Activated CD4-positive, CD25-positive, alpha-beta regulatory T cell (primary cell): ENCODE data around the gene TRPM2.
"Not testable (repeated sequence)": the region's sequence is repeated elsewhere in the genome, so short reads cannot be mapped to it uniquely, and the experiment has no call there.

ENCODE experiments used
- DNase-seq, 4 experiments: peaks; one replicate each; lab custom pipeline; 2025; lab: John Stamatoyannopoulos, UW

The TRPM2 gene

DNA sequence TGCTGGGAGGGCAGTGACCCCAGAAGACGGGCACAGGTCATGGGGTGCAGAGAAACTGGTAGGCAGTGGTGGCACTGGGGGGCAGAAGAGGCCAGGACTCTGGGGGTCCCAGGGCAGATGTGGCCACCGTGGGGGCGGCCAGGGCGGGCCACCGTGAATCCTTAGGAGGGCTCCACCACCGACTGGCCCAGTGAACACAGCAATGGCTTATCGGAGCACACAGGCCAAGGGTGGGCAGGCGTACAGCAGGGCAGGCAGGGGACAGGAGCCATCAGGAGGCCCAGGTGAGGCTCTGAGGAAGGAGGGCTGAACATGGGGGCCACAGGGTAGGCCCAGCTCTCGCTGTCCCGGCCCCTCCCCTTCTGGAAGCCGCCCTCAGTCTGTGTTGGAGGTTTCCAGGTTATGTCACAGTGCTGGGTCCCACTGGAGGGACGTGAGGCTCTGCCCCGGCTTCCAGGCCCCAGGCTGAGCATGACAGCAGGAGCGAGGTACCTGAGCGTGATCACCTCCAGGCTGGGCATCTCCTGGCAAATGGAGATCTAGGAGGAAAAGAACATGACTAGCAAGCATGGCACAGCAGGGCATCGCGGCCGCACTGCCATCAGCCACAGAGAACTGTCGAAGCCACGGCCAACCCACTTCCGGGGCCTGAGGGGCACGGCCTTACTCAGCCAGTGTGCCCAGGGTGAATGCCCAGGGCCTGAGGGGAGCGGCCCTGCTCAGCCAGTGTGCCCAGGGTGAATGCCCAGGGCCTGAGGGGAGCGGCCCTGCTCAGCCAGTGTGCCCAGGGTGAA lies 18.0 kb upstream of the TRPM2 start:
- no peak for DNase-seq

DNA sequence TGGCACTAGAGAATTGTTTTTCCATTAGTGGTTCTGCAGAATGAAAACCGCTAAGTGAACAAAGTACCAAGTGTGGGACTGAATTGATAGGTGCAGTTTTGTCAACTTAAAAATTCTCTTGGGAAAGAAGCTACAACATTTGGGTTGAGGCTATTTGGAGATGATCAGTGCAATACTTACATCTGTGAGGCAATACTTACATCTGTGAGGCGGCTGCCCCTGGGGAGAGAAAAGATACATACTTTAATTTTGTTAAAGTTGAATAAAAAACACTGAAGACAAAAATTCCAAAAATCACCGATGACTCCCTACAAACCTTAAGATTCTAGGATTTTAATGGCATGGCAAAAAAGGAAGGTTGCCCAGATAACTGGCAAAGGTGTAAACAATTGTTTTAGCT lies 16.0 kb upstream of the TRPM2 start:
- DNase-seq = no peak

DNA sequence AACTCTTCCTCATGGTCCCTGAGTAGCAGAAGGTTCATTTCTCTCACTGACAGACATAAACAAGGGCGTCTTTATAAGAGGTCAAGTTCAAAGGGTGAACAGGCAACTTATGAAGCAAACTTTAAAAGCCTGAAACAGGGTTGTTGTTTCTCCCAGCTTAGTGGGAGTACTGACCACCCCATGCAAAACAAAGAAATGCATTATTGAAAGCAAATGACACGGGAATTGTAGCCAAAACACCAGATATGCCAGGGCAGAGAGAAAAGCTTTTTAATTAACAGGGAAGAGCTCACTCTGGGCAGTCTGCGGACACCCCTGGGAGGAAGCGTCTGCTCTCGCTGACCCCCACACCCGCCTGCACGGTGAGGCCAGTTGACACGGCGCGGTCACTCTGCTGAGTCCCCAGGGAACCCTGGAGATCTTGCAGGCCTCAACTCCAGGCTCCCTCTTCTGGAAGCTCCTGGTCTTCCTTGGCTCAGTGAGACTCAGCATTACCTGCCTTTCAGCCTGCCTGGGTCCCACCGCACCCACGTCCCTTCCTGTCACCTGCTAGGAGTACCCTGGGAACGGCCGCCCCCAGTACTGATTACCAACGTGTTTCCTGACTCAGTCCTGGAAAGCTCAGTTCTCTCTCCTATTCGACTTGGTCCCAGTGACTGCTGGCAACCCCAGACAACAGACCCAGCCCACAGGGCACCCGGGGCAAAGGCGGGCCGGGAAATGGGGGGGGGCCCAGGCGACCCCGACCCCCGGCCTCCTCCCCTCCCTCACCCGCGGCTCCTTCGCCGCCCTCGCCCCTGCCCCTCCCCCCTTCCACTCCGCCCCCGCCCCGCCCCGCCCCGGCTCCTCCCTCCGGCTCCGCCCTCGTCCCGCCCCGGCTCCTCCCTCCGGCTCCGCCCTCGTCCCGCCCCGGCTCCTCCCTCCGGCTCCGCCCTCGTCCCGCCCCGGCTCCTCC lies 15.2 kb upstream of the TRPM2 start:
- DNase-seq = peak in 2 of 4 experiments; percentile 58 to 63

DNA sequence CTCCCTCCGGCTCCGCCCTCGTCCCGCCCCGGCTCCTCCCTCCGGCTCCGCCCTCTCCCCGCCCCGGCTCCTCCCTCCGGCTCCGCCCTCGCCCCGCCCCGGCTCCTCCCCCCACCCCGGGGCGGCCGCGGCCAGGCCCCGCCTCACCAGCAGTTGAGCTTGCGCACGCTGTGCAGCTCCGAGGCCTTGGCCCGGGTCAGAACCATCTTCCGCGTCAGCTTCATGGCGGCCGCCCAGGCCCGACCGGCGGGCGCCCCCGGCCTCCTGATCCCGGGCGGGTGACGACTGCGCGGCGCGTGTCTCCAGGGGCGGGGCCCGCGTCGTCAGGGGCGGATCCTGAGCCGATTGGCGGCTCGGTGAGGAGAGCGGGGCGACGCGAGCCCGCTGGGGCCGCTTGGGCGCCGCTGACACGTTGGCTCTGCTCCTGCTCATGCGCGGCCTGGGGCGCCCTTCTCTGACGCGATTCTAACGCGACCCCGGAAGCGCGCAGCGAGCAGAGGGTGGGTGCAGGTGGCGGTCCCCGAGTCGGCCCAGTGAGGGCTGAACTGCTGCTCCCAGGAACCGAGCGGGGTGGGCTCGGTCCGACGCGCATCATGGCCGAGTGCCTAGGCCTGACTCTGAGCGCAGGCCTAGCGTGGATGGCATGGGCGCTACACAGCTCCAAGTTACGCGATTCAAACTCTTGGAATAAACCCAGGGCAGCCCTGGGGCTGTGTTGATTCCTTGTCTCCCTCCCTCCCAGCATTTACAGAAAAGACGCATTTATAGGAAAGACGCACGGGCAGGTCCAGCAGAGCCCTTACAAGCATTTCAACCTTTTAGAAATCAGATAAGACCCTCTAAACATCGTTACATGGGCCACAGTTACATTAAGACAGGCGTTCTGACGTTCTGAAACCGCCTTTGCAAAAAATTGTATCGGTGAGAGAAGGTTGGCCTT lies 14.2 kb upstream of the TRPM2 start, which contains the start of gene CFAP410:
CFAP410 (minus strand) TSS at position 420 of the 940 bp plus-strand sequence; CDS start at position 224, 196 bp downstream.
- DNase-seq = peak; percentile 89 to 93 (median 91)

DNA sequence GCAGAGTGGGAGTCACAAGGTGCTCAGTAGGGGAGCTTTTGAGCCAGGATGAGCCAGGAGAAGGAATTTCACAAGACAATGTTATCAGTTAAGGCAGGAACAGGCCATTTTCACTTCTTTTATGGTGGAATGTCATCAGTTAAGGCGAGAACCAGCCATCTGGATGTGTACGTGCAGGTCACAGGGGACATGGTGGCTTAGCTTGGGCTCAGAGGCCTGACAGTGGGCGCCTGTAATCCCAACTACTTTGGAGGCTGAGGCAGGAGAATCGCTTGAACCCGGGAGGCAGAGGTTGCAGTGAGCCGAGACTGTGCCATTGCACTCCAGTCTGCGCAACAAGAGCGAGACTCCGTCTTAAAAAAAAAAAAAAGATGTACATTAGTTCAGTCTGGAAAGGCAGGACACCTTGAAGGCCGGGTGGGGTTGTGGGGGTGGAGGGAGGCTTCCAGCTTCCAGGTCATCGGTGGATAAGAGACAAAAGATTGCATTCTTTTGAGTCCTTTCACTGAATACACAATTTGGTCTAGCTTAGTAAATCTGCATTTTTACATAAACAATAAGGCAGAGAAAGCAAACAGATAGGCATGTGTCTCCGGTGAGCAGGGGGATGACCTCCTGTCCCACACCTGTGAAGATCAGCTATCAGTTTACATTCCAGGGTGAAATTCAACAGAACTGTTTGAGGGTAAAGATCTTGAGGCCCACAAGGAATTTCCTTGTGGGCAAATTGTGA lies 11.5 kb upstream of the TRPM2 start:
- not testable (repeated sequence) for DNase-seq

DNA sequence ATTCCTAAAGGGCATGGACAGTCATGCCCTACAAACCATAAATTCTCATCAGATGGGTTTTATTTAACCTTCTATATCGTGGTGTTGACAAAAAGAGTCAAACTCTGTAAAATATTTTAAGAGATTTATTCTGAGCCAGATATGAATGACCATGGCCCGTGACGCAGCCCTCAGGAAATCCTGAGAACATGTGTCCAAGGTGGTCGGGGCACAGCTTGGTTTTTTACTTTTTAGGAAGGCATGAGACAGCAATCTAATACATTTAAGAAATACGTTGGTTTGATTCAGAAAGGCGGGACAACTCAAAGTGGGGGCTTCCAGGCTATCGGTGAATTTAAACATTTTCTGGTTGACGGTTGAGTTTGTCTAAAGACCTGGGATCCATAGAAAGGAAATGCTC lies 10.4 kb upstream of the TRPM2 start:
- not testable (repeated sequence) for DNase-seq

DNA sequence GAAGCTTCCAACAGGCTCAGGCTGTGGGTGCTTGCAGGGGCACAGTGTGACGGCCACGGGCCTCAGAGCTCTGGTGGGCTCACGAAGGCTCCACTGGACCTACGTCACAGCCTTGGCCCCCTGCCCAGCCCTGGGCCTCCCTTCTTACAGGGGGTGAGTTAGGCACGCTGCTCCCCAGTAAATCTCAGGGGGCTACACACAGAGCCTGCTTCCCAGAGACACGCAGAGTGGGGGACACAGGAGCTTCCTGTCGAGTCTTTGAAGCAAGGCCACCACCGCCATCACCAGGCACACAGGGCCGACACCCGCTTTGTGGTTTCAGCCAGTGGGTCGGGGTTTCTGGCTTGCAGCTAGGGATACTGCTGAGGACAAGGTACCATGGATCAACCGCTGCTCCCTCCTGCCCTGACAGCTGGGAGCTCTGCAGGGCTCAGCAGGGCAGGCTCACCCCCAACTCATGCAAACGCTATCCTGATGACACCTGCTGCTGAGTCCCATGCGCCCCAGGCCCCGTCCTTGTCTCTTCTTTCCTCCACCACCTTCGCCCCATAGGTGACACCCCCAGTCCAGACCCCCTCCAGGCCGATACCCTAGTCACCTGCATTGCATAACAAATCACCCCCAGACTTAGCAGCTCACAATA lies 8.8 kb upstream of the TRPM2 start:
- no peak for DNase-seq

DNA sequence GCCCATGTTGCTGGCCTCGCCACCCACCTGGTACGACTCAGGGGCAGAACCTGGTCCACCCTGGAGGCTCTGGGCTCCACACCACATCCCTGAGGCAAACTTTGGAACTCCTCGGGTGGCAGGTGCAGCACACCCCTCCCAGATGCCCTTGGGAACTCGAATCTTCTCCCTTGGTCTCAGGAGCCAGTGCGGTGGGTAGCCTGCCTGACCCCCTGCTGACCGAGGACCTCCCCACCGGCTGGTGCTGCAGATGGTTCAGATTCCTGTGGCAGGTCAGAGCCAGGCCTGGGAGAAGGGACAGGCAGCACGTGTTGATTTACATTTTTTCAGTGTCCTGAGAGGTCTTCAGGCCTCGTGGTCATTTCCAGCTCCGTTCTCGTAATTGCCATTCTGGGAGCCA lies 7.9 kb upstream of the TRPM2 start:
- no peak for DNase-seq

DNA sequence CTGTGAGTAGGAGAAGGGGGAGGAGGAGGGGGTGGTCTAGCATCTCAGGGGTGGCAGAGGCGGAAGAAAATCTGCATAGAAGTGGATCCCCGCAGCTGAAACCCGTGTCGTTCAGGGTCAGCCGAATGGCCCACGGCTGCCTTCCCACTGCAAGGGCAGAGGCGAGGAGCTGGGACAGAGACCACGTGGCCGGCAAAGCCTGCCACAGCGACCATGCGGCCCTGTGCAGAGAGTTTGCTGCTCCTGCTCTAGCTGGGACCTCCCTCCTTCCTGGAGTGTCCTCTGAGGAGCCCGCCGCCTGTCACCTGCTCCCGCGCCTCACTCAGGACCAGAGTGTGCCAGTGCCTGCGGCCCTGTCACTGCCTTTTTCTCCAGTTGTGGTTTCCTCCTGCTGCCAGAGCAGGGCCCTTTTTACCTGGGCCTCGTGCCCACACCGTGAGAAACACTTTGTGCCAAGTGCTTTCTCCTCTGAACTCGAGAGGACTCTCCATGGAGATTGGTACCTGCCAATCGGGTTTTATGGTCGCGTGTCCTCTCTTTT lies 5.4 kb upstream of the TRPM2 start:
- DNase-seq = no peak

DNA sequence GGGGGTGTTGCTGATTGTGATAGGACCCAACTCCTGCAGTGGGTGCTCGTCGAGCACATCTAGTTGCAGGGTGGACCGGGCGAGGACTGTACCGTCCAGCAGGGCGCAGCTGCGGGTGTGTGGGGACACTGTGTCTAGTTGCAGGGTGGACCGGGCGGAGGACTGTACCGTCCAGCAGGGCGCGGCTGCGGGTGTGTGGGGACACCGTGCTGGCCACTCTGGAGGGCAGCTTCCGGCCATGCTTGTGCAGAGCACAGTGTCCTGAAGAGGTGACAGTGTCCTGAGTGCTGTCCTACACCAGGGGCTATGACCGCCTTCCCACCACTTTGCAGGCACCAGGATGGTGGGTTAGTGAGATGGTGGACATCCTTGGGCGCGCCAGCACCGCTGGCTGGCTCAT lies 4.6 kb upstream of the TRPM2 start:
- no peak for DNase-seq

DNA sequence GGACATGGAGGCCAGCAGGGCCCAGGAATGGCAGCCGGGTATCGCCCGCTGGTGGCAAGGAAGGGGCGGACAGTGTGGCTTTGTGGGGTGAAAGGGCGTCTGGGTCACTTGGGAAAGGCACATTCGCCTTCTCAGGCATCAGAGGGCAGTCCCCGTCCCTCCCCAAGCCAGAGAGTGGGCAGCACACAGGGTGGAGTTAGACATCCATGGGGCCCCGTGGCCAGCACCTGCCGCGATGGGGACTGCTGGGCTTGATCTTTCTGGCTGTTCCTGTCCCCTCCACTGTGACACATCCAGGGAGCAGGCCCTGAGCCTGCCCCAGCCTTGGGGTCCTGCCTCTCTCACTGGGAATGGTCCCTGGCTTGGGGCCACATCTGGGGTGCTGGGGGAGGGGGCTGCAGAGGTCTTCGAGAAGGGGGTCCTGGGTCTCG lies 4.0 kb upstream of the TRPM2 start:
- no peak for DNase-seq

DNA sequence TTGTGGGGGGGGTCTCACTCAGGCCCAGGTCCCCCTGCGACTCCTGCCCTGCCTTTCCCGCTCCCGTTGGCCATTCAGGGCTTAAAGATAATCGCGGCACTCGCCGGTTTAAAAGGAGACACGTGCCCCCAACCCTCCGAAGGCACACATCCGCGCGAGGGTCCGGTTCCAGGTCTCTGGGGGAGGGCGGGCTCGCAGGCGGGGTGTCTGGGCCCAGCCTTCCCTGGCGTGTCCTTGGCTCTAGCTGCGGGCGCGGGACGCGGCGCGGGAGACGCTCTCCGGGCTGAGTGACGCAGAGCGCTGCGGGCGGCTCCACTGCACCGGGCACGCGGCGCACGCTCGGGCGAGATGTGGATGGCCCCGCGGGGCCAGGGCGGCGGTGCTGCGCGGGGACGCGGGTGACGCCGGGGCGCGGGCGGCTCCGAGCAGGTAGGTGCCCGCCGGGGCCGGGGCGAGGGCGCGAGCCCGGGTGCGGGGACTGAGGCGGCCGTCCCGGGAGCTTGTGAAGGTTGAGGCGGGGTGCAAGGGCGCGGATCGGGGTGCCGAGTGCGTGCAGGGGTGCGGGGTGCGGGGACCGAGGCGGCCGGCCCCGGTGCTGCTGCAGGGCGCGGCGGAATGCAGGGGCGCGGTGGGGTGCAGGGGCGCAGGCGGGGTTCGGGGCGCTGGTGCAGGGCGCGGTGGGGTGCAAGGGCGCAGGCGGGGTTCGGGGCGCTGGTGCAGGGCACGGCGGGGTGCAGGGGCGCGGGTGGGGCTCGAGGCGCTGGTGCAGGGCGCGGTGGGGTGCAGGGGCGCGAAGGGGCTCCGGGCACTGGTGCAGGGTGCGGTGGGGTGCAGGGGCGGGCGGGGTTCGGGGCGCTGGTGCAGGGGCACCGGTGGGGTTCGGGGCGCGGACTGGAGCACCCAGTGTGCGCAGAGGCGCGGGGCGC lies 3.3 kb upstream of the TRPM2 start:
- DNase-seq = no peak

DNA sequence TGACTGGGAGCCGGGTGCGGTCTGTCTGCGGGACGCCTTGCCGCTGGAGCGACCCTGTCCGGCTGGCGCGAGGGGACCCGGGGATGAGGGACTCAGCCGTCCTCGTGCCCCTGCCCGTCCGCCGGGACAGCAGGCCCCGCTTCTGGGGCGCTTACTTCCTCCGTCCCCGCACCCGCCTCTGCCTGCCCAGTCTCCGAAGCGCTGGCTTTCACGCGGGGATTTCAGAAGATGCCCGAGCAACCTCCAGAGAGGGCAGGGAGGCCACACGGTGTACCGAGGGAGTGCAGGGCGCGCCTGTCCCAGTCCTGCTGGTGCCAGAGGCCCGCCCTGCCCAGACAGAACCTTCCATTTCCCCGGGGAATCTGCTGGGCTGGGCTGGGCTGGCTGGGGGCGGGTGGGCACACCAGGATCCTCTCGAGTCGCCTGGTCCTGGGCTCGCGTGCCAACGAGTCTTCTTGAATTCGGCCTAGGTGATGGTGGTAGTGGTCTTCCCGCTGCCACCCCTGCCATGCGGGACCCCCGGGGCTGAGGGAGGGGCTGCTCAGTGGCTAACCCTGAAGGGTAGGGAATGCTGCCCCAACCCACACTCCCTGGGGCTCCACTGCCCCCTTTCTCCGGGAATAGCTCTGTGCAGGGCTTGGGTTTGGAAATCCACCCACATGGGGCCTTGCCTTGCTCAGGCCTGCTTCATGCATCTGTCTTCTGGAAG lies 2.5 kb upstream of the TRPM2 start:
- no peak for DNase-seq

DNA sequence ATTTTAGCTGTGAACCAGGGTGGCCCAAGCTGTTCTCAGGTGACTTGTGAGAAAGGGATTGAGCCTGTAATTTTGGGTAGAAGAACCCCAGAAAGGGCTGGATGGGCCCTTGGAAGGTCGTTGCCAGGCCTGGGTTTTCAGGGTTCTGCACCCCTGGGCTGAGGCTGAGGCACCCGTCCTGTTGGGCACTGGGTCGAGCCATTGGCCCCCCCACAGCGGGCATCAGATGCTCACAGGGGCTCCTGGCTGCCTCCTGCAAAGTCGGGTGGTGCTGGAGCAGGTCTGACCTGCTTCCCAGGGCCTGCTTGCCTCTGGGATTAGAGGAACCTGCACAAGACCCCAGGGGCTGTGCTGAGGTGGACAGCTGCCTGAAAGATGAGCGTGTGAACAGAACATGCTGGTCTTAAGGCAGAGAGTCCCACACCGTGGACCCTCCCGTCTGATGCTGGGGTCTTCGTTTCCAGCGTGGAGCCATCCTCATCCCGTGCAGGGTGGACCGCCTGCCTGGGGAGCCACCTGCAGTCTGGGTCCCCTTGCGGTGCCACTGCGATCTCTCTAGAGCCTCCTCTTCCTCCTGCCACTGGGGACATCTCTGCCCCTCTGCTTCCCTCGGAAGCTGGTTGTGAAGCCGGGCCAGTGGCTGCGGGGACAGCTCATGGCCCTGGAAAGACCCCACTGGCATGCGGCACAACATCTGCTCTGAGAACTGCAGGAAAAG lies 1.7 kb upstream of the TRPM2 start:
- DNase-seq = no peak

DNA sequence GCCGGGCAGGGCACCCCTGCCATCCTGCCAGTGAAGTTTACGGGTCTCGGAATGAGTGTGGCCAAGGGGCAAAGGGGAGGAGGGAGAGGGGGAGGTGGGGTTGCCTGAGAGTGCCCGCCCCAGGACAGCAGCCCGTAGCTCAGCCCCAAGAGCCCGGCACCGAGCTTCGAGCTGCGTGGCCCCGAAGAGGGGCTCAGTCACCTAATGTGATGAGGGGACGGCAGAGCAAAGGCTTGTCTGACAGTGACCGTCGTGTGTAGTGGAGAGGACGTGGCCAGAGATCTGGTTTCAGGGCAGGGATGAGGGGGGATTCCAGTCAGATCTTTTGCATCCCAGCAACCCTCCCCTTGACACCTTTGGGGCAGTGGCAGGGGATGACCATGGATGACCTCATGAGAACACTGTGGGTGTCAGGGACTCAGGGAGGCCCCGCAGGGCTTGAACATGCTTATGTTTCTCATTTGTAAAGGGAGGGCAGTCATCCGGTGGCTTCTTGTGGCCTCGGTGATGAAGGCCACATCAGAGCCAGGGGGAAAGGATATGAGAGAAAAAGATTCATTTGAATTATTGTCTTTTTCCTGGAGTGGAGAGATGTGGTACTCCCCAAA lies 1.1 kb upstream of the TRPM2 start:
- no peak for DNase-seq

DNA sequence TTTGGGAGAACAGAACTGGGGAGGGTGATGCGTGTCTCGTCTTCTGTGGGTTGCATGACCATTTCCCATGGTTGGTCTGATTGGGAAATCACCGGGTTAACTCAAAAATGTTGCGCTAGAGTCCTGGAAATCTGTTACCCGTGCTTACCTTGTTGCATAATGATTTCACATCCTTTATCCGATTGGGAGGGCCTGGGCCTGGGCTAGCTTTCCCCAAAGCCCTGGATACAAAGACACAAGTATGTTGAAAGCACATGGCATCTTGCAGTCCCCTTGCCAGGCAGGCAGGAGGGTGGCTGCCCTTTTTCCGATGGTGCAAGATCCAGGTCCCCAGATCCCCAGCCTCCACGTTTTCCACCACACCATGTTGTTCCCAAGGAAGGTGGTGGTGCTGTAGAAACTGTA lies 582 bp downstream of the TRPM2 start:
- no peak for DNase-seq
